Fibroblast of mammary gland (primary cell): ENCODE results near the gene ZNF280B.
A peak's percentile ranks its signal among the peaks of the same experiment; 100 is the strongest.
"Not testable (repeated sequence)": the region's sequence is repeated elsewhere in the genome, so short reads cannot be mapped to it uniquely, and the experiment has no call there.

Experiments used
- DNase-seq: peaks from one replicate; pipeline ENCODE4 v3.0.0-alpha.2; 2010; ENCODE audit warnings: low read depth
- H3K4me3 ChIP-seq: 2 replicates; pipeline ENCODE4 v1.5.1; 2011; ENCODE audit warnings: low read depth, mild to moderate bottlenecking, low read length, moderate library complexity; ENCODE audit not compliant: control insufficient read depth
- CTCF ChIP-seq: conservative IDR thresholded peaks from 2 replicates; pipeline ENCODE4 v1.5.1; 2011; ENCODE audit warnings: low read depth, low read length, inconsistent platforms; ENCODE audit not compliant: control insufficient read depth, insufficient read depth

ZNF280B gene

GRCh38 chr22:22507743-22508273 lies 734 bp downstream of the ZNF280B start:
- H3K4me3 ChIP-seq = peak overlapping the region; percentile 70
- DNase-seq = no peak
- no peak for TF ChIP-seq CTCF

- H3K4me3 ChIP-seq = no peak overlapping the region
- no peak for TF ChIP-seq CTCF
- DNase-seq = no peak
These were observed 1.8 kb downstream of the ZNF280B start for GRCh38 chr22:22506736-22507135.

GRCh38 chr22:22498267-22498666 lies 10.3 kb downstream of the ZNF280B start:
- no peak for TF ChIP-seq CTCF
- no peak for DNase-seq
- no peak overlapping the region for H3K4me3 ChIP-seq

- peak; percentile 17 for DNase-seq
- H3K4me3 ChIP-seq = not testable (repeated sequence)
These were observed 17.0 kb downstream of the ZNF280B start for GRCh38 chr22:22491589-22491988.

GRCh38 chr22:22488736-22489135 lies 19.8 kb downstream of the ZNF280B start:
- no peak for DNase-seq
- TF ChIP-seq CTCF = no peak

GRCh38 chr22:22487869-22488597 lies 20.5 kb downstream of the ZNF280B start:
- no peak for TF ChIP-seq CTCF
- H3K4me3 ChIP-seq = no peak overlapping the region
- no peak for DNase-seq

More at GRCh38 chr22:22488736-22489135, 19.8 kb downstream of the ZNF280B start:
- no peak overlapping the region for H3K4me3 ChIP-seq

- no peak overlapping the region for H3K4me3 ChIP-seq
- DNase-seq = no peak
- TF ChIP-seq CTCF = no peak
These were observed 21.5 kb downstream of the ZNF280B start for GRCh38 chr22:22487059-22487458.
